Testis (tissue), 2 donors: ENCODE results near the gene ARHGAP26.

Source experiments
- CTCF ChIP-seq, 3 experiments: fragments of 450-650 bp in 2 of 3; fragments of 200-600 bp in 1 of 3; sonication (generic) in 1 of 3; IDR thresholded peaks; one replicate each; pipeline ENCODE4 v1.5.1; 2016 to 2019; ENCODE audit warnings: antibody characterized with exemption in 3 of 3, mild to moderate bottlenecking in 2 of 3, moderate library complexity in 1 of 3
- POLR2A ChIP-seq: fragments of 450-650 bp; IDR thresholded peaks from one replicate; pipeline ENCODE4 v1.6.1; 2017; ENCODE audit warnings: antibody characterized with exemption, mild to moderate bottlenecking, moderate library complexity

GRCh38 chr5:142908659-142909058, 138.5 kb downstream of the ARHGAP26 start:
- TF ChIP-seq CTCF (IDR thresholded peaks at IDR 0.05): no peak
- no peak for TF ChIP-seq POLR2A
